ENCODE results near the gene EML6. TPM values are rescaled to one million over a fixed set of nuclear protein-coding genes. Genes with fewer than 3 reads are reported as not detected.

The EML6 gene
- polyA plus RNA-seq, 2 of the 4 experiments (the other 2 are of a cell fraction) = 1.4 to 1.5 TPM

DNA sequence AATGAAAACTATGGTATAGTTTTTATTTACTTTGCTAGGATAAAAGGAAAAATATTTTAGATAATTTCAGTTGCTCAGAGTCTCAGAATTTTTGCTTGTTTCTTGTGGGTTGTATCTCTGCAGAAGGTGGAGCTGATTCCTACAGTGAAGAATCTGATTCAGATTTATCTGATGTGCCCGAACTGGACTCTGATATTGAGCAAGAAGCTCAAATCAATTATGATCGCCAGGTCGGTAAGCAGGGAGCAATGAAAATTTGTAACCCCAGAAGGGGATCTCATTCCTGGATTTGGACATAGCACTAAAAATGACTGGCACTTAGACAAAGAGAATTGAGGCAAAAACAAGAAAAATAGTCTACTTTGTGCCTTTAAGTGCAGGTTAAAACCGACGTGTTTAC, 140.2 kb downstream of the EML6 start (continued):
- TF ChIP-seq, protein P1, sequence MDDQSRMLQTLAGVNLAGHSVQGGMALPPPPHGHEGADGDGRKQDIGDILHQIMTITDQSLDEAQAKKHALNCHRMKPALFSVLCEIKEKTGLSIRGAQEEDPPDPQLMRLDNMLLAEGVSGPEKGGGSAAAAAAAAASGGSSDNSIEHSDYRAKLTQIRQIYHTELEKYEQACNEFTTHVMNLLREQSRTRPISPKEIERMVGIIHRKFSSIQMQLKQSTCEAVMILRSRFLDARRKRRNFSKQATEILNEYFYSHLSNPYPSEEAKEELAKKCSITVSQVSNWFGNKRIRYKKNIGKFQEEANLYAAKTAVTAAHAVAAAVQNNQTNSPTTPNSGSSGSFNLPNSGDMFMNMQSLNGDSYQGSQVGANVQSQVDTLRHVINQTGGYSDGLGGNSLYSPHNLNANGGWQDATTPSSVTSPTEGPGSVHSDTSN (IDR thresholded peaks at IDR 0.05) = no peak

DNA sequence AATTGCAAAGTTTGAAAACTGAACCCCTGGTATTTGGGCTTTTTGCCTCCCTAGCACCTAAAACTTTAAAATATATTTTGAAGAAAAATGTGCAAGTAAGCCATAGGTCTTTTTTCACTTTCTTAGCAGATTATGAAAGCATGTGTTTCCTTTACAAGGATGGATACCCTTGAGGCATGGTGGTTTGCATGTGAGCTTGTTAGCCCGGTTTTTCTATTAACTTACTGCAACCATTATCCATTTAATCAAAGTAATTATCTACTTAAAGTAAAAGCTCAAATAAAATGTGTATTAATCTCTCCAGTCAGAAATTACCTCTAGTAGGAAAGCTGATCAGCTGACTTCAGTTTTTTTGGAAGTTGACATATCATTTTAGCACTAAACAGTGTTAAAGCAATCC, 140.6 kb downstream of the EML6 start:
- peaks cover 17% of the 10 kb centered on the region for H3K4me1 ChIP-seq
- FAIRE-seq = no peak
- no peak for DNase-seq (ENCODE audit: low read depth in 1 of 2, low spot score in 1 of 2)
- ChIA-PET CTCF (interaction anchor here (1.5 to 2.6 kb wide), 4 partner anchors 12 to 304 kb away, joined by 3 to 7 read pairs (median 4); no protein-coding TSS in a partner anchor), POLR2A (no interaction called here)
- H3K9me3 ChIP-seq = no peaks in the 10 kb centered on the region
- TF ChIP-seq JUNB (IDR thresholded peaks at IDR 0.05) = no peak
- TF ChIP-seq CHD2 (IDR thresholded peaks at IDR 0.05; ENCODE audit: low read length, partially characterized antibody) = no peak
- TF ChIP-seq ZC3H11A (IDR thresholded peaks at IDR 0.05) = no peak
- TF ChIP-seq CEBPB (IDR thresholded peaks at IDR 0.05) = no peak
- no peak for TF ChIP-seq RARB (CRISPR knock-in tag; IDR thresholded peaks at IDR 0.05)
- no peak for TF ChIP-seq HOXB5 (CRISPR knock-in tag; IDR thresholded peaks at IDR 0.05)
- TF ChIP-seq, protein P2, sequence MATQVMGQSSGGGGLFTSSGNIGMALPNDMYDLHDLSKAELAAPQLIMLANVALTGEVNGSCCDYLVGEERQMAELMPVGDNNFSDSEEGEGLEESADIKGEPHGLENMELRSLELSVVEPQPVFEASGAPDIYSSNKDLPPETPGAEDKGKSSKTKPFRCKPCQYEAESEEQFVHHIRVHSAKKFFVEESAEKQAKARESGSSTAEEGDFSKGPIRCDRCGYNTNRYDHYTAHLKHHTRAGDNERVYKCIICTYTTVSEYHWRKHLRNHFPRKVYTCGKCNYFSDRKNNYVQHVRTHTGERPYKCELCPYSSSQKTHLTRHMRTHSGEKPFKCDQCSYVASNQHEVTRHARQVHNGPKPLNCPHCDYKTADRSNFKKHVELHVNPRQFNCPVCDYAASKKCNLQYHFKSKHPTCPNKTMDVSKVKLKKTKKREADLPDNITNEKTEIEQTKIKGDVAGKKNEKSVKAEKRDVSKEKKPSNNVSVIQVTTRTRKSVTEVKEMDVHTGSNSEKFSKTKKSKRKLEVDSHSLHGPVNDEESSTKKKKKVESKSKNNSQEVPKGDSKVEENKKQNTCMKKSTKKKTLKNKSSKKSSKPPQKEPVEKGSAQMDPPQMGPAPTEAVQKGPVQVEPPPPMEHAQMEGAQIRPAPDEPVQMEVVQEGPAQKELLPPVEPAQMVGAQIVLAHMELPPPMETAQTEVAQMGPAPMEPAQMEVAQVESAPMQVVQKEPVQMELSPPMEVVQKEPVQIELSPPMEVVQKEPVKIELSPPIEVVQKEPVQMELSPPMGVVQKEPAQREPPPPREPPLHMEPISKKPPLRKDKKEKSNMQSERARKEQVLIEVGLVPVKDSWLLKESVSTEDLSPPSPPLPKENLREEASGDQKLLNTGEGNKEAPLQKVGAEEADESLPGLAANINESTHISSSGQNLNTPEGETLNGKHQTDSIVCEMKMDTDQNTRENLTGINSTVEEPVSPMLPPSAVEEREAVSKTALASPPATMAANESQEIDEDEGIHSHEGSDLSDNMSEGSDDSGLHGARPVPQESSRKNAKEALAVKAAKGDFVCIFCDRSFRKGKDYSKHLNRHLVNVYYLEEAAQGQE (IDR thresholded peaks at IDR 0.05) = no peak
- no peak for TF ChIP-seq CHD4 (IDR thresholded peaks at IDR 0.05; ENCODE audit: borderline replicate concordance)
- no peak for TF ChIP-seq MYC (IDR thresholded peaks at IDR 0.05; ENCODE audit: borderline replicate concordance, low read length)
- no peak for TF ChIP-seq NFE2L2 (conservative IDR thresholded peaks at IDR 0.05; ENCODE audit: low read length)
- TF ChIP-seq, protein P3, sequence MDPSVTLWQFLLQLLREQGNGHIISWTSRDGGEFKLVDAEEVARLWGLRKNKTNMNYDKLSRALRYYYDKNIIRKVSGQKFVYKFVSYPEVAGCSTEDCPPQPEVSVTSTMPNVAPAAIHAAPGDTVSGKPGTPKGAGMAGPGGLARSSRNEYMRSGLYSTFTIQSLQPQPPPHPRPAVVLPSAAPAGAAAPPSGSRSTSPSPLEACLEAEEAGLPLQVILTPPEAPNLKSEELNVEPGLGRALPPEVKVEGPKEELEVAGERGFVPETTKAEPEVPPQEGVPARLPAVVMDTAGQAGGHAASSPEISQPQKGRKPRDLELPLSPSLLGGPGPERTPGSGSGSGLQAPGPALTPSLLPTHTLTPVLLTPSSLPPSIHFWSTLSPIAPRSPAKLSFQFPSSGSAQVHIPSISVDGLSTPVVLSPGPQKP (IDR thresholded peaks at IDR 0.05; ENCODE audit: low read depth, low read length) = no peak
- TF ChIP-seq GATA3 (IDR thresholded peaks at IDR 0.05; ENCODE audit: borderline replicate concordance) = no peak
- no peak for TF ChIP-seq NPAS2 (CRISPR knock-in tag; IDR thresholded peaks at IDR 0.05; ENCODE audit: borderline replicate concordance)
- no peak for TF ChIP-seq HOXA7 (CRISPR knock-in tag; IDR thresholded peaks at IDR 0.05)
- ATAC-seq = no peak
- WGBS (ENCODE audit: missing lambda C conversion rate) = 44% methylated on average over 1 of the region's 1 CpG
- H3K4me2 ChIP-seq = no peak overlapping the region
- H3K27ac ChIP-seq = no peak overlapping the region
- no peak overlapping the region for H3K4me3 ChIP-seq

DNA sequence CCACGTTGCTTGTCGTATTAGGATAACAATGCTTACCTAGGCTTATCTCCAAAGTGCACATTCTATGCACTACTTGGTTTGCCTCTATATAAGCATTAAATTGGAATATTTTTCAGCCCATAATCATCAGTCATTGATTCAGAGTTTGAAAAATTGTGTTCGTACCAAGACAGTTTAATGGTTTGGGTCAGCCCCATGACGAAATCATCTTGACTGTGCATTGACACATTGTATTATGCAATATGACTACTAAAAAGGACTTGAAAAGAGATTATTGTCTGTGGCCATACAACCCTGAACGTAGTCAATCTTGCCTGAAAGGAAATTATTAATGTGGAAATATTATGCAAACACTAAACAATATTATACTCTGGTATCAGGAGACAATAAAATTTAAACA, 141.3 kb downstream of the EML6 start:
- H3K4me3 ChIP-seq = no peak overlapping the region
- DNase-seq (ENCODE audit: low read depth in 1 of 2, low spot score in 1 of 2) = no peak
- H3K27ac ChIP-seq = no peak overlapping the region
- peaks cover 12% of the 10 kb centered on the region for H3K4me1 ChIP-seq
- TF ChIP-seq MYC (IDR thresholded peaks at IDR 0.05; ENCODE audit: borderline replicate concordance, low read length) (no peak), FOSL2 (IDR thresholded peaks at IDR 0.05) (no peak), FOSL2 (CRISPR knock-in tag; IDR thresholded peaks at IDR 0.05) (no peak), BHLHE40 (IDR thresholded peaks at IDR 0.05; ENCODE audit: low read depth, low read length) (no peak)
- TF ChIP-seq, protein P4, sequence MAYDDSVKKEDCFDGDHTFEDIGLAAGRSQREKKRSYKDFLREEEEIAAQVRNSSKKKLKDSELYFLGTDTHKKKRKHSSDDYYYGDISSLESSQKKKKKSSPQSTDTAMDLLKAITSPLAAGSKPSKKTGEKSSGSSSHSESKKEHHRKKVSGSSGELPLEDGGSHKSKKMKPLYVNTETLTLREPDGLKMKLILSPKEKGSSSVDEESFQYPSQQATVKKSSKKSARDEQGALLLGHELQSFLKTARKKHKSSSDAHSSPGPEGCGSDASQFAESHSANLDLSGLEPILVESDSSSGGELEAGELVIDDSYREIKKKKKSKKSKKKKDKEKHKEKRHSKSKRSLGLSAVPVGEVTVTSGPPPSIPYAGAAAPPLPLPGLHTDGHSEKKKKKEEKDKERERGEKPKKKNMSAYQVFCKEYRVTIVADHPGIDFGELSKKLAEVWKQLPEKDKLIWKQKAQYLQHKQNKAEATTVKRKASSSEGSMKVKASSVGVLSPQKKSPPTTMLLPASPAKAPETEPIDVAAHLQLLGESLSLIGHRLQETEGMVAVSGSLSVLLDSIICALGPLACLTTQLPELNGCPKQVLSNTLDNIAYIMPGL (CRISPR knock-in tag; IDR thresholded peaks at IDR 0.05; ENCODE audit: borderline replicate concordance) = no peak
- TF ChIP-seq, protein P5, sequence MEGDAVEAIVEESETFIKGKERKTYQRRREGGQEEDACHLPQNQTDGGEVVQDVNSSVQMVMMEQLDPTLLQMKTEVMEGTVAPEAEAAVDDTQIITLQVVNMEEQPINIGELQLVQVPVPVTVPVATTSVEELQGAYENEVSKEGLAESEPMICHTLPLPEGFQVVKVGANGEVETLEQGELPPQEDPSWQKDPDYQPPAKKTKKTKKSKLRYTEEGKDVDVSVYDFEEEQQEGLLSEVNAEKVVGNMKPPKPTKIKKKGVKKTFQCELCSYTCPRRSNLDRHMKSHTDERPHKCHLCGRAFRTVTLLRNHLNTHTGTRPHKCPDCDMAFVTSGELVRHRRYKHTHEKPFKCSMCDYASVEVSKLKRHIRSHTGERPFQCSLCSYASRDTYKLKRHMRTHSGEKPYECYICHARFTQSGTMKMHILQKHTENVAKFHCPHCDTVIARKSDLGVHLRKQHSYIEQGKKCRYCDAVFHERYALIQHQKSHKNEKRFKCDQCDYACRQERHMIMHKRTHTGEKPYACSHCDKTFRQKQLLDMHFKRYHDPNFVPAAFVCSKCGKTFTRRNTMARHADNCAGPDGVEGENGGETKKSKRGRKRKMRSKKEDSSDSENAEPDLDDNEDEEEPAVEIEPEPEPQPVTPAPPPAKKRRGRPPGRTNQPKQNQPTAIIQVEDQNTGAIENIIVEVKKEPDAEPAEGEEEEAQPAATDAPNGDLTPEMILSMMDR (IDR thresholded peaks at IDR 0.05) = no peak
- no peak for ATAC-seq
- POLR2A ChIA-PET = no interaction called here
- no peak overlapping the region for H3K4me2 ChIP-seq
- WGBS (ENCODE audit: missing lambda C conversion rate) = 79% methylated on average over 5 of the region's 5 CpGs
- no peak for FAIRE-seq
- CTCF ChIA-PET = interaction anchor here (1.5 to 2.0 kb wide), 2 partner anchors 11 to 21 kb away, joined by 3 to 5 read pairs; no protein-coding TSS in a partner anchor
- no peaks in the 10 kb centered on the region for H3K9me3 ChIP-seq

All from A549 (cell line).